H9 (cell line): Measurements from ENCODE around the gene UNC79. TPM values are rescaled to one million over a fixed set of nuclear protein-coding genes. Genes with fewer than 3 reads are reported as not detected.
A peak's percentile ranks its signal among the peaks of the same experiment; 100 is the strongest.

ENCODE experiments used
- DNase-seq: peaks from one replicate; pipeline ENCODE4 v3.0.0-alpha.2; 2017
- H2AFZ ChIP-seq: one replicate; pipeline ENCODE4 v1.6.1; 2013; ENCODE audit warnings: mild to moderate bottlenecking, low read length, control low read depth, moderate library complexity
- H2AK5ac ChIP-seq: 2 replicates; pipeline ENCODE4 v1.6.1; 2013; ENCODE audit warnings: low read length, control low read depth, mixed read lengths; ENCODE audit not compliant: insufficient read length
- H2BK120ac ChIP-seq: one replicate; pipeline ENCODE4 v1.6.1; 2013; ENCODE audit warnings: low read depth, mild to moderate bottlenecking, low read length, control low read depth, inconsistent platforms; ENCODE audit not compliant: poor library complexity, severe bottlenecking
- H2BK12ac ChIP-seq: 2 replicates; pipeline ENCODE4 v1.6.1; 2013; ENCODE audit warnings: low read length, control low read depth, mixed read lengths, low read depth; ENCODE audit not compliant: insufficient read length
- H2BK15ac ChIP-seq: 2 replicates; pipeline ENCODE4 v1.6.1; 2013; ENCODE audit warnings: low read depth, low read length, control low read depth
- H2BK20ac ChIP-seq: one replicate; pipeline ENCODE4 v1.6.1; 2013; ENCODE audit warnings: low read depth, mild to moderate bottlenecking, low read length, control low read depth, inconsistent platforms; ENCODE audit not compliant: poor library complexity, severe bottlenecking
- H2BK5ac ChIP-seq: 2 replicates; pipeline ENCODE4 v1.6.1; 2013; ENCODE audit warnings: low read length, control low read depth, mixed read lengths; ENCODE audit not compliant: insufficient read length
- H3K14ac ChIP-seq: 2 replicates; pipeline ENCODE4 v1.6.1; 2013; ENCODE audit warnings: low read length, control low read depth; ENCODE audit not compliant: insufficient read depth
- H3K18ac ChIP-seq: 2 replicates; pipeline ENCODE4 v1.6.1; 2013; ENCODE audit warnings: low read depth, mild to moderate bottlenecking, mixed read lengths, low read length, control low read depth; ENCODE audit not compliant: insufficient read length
- H3K23ac ChIP-seq: 2 replicates; pipeline ENCODE4 v1.6.1; 2013; ENCODE audit warnings: low read length, control low read depth, mixed read lengths, low read depth; ENCODE audit not compliant: insufficient read length
- H3K23me2 ChIP-seq: 2 replicates; pipeline ENCODE4 v1.6.1; 2013; ENCODE audit warnings: low read depth, mild to moderate bottlenecking, mixed read lengths, low read length, control low read depth; ENCODE audit not compliant: insufficient read length, poor library complexity, severe bottlenecking
- H3K27ac ChIP-seq: 2 replicates; pipeline ENCODE4 v1.5.1; 2013; ENCODE audit warnings: low read length, control low read depth, mixed read lengths, low read depth; ENCODE audit not compliant: insufficient read length
- H3K27me3 ChIP-seq: 2 replicates; pipeline ENCODE4 v1.6.1; 2013; ENCODE audit warnings: low read length, control low read depth, inconsistent platforms; ENCODE audit not compliant: insufficient read depth
- H3K4ac ChIP-seq: 2 replicates; pipeline ENCODE4 v1.6.1; 2013; ENCODE audit warnings: low read depth, mild to moderate bottlenecking, control low read depth, inconsistent platforms, low read length, moderate library complexity
- H3K4me1 ChIP-seq: 2 replicates; pipeline ENCODE4 v1.6.1; 2013; ENCODE audit warnings: low read length, control low read depth, inconsistent platforms; ENCODE audit not compliant: insufficient read depth
- H3K4me2 ChIP-seq: 2 replicates; pipeline ENCODE4 v1.6.1; 2013; ENCODE audit warnings: low read length, control low read depth, mixed read lengths; ENCODE audit not compliant: insufficient read length, insufficient read depth
- H3K56ac ChIP-seq: 2 replicates; pipeline ENCODE4 v1.6.1; 2013; ENCODE audit warnings: low read depth, mild to moderate bottlenecking, mixed read lengths, low read length, control low read depth; ENCODE audit not compliant: insufficient read length
- H3K79me1 ChIP-seq: 2 replicates; pipeline ENCODE4 v1.6.1; 2013; ENCODE audit warnings: low read depth, mild to moderate bottlenecking, moderate library complexity, low read length, control low read depth, inconsistent platforms; ENCODE audit not compliant: insufficient read depth, poor library complexity, severe bottlenecking
- H3K79me2 ChIP-seq: 2 replicates; pipeline ENCODE4 v1.6.1; 2013; ENCODE audit warnings: low read length, control low read depth, inconsistent platforms; ENCODE audit not compliant: insufficient read depth
- H3K9ac ChIP-seq: 2 replicates; pipeline ENCODE4 v1.6.1; 2013; ENCODE audit warnings: low read length, control low read depth, mixed read lengths; ENCODE audit not compliant: insufficient read length; ENCODE audit errors: extremely low read depth
- H3K9me3 ChIP-seq: one replicate; pipeline ENCODE4 v1.6.1; 2013; ENCODE audit warnings: low read depth, low read length, inconsistent platforms; ENCODE audit not compliant: control insufficient read depth
- H3T11ph ChIP-seq: one replicate; pipeline ENCODE4 v1.6.1; 2013; ENCODE audit warnings: mild to moderate bottlenecking, low read length, control low read depth, inconsistent platforms
- H4K20me1 ChIP-seq: one replicate; pipeline ENCODE4 v1.6.1; 2013; ENCODE audit not compliant: control insufficient read depth, insufficient read length, insufficient read depth
- H4K5ac ChIP-seq: 2 replicates; pipeline ENCODE4 v1.6.1; 2013; ENCODE audit warnings: low read depth, mild to moderate bottlenecking, mixed read lengths, low read length, control low read depth; ENCODE audit not compliant: insufficient read length
- H4K8ac ChIP-seq: replicated peaks from 2 replicates; pipeline ENCODE4 v1.6.1; 2013; ENCODE audit warnings: low read length, control low read depth, mixed read lengths, low read depth; ENCODE audit not compliant: insufficient read length
- H4K91ac ChIP-seq: 2 replicates; pipeline ENCODE4 v1.6.1; 2013; ENCODE audit warnings: low read depth, mild to moderate bottlenecking, moderate library complexity, mixed read lengths, low read length, control low read depth; ENCODE audit not compliant: insufficient read length
- H3K27ac Mint-ChIP-seq, 3 experiments: 2 replicates in 2 of 3; 3 replicates in 1 of 3; pipeline ENCODE4 v1.8.0; 2020 to 2021; ENCODE audit warnings: mixed read lengths in 3 of 3, mild to moderate bottlenecking in 1 of 3, moderate library complexity in 1 of 3
- H3K27me3 Mint-ChIP-seq: 2 replicates; pipeline ENCODE4 v1.8.0; 2021; ENCODE audit warnings: low read depth, mild to moderate bottlenecking, moderate library complexity, mixed read lengths
- H3K36me3 Mint-ChIP-seq, 3 experiments: 2 replicates in 2 of 3; 3 replicates in 1 of 3; pipeline ENCODE4 v1.8.0; 2020 to 2021; ENCODE audit warnings: low read depth in 3 of 3, mixed read lengths in 3 of 3; ENCODE audit not compliant: insufficient read depth in 1 of 3
- H3K4me1 Mint-ChIP-seq, 2 experiments: 2 replicates each; pipeline ENCODE4 v1.8.0; 2020; ENCODE audit warnings: mixed read lengths in 2 of 2
- H3K4me3 Mint-ChIP-seq, 2 experiments: 2 replicates in 1 of 2; 3 replicates in 1 of 2; pipeline ENCODE4 v1.8.0; 2020 to 2021; ENCODE audit warnings: mild to moderate bottlenecking in 2 of 2, mixed read lengths in 2 of 2, moderate library complexity in 1 of 2
- H3K9me3 Mint-ChIP-seq, 2 experiments: 2 replicates in 1 of 2; 3 replicates in 1 of 2; pipeline ENCODE4 v1.8.0; 2020; ENCODE audit warnings: mild to moderate bottlenecking in 2 of 2, mixed read lengths in 2 of 2, moderate library complexity in 1 of 2
- WGBS: extraction: QIAGEN DNeasy Blood & Tissue Kit; methylation state at CpG from one replicate; pipeline ENCODE4 v1.1.7; 2013; ENCODE audit warnings: missing lambda C conversion rate, low lambda C conversion rate, mixed read lengths; ENCODE audit not compliant: insufficient read length; ENCODE audit errors: extremely low coverage; 5-methylcytosine and 5-hydroxymethylcytosine counted together
- total RNA-seq: library from RNA; stranded (reverse); gene quantifications from 2 replicates; pipeline ENCODE4 v1.2.1, GENCODE V29; 2021
- TF ChIP-seq, protein P1 (sequence below): fragments of 200-600 bp; sonication (generic); conservative IDR thresholded peaks from 3 replicates; pipeline ENCODE4 v1.8.0; 2021; ENCODE audit warnings: antibody characterized with exemption, mild to moderate bottlenecking

The UNC79 gene
- total RNA-seq, 1 experiment from 2014 or later: 3.0 TPM

DNA sequence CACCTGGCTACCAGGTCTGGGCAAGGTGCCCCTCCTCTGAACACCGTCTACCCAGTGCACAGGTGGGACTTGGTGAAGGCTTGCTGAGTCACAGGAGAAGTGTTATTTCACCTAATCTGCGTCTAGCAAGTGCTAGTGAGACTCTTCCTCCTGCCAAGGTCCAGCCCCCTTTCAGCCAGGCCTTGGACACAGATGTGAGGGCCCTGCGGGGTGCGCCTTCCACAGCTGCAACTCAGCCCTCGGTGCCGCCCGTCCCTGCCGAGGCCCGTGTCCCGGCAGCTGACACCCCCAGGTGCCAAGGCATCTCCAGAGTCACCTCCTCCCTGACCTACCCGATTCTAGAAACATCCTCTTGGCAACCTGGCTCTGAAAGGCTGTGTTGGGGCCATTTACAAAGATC, 302.5 kb downstream of the UNC79 start:
- Histone ChIP-seq H3K9ac (no peak overlapping the region), H3K27ac (no peak overlapping the region), H3K18ac (no peak overlapping the region), H3K9me3 (no peaks in the 10 kb centered on the region), H3T11ph (no peak overlapping the region), H3K79me2 (no peaks in the 10 kb centered on the region), H3K4me2 (no peak overlapping the region), H3K23me2 (no peaks in the 10 kb centered on the region), H3K27me3 (no peaks in the 10 kb centered on the region), H2BK15ac (no peak overlapping the region), H3K14ac (no peak overlapping the region; the same call in 1 of the 2 replicates), H4K8ac (no peak overlapping the region), H4K20me1 (no peaks in the 10 kb centered on the region), H3K4me1 (no peaks in the 10 kb centered on the region), H2BK12ac (no peak overlapping the region), H3K4ac (no peak overlapping the region), H2BK20ac (no peak overlapping the region), H2AFZ (no peak overlapping the region), H2BK120ac (no peak overlapping the region), H2AK5ac (no peak overlapping the region), H4K91ac (no peak overlapping the region), H3K56ac (no peak overlapping the region), H3K79me1 (no peaks in the 10 kb centered on the region), H3K23ac (no peak overlapping the region), H4K5ac (no peak overlapping the region), H2BK5ac (no peak overlapping the region)
- Mint-ChIP-seq H3K9me3 (no peaks in the 10 kb centered on the region; a peak in 1 of 5 replicates), H3K36me3 (peaks cover 0 to 2% (median 2%) of the 10 kb centered on the region in 3 experiments; a peak in 1 of 7 replicates), H3K4me1 (peaks cover 15 to 27% of the 10 kb centered on the region in 2 experiments), H3K27me3 (peaks cover 2% of the 10 kb centered on the region), H3K4me3 (no peak overlapping the region), H3K27ac (peak overlapping the region in 2 of 3 experiments; percentile 55 to 64; a peak in 2 of 7 replicates)
- TF ChIP-seq, protein P1, sequence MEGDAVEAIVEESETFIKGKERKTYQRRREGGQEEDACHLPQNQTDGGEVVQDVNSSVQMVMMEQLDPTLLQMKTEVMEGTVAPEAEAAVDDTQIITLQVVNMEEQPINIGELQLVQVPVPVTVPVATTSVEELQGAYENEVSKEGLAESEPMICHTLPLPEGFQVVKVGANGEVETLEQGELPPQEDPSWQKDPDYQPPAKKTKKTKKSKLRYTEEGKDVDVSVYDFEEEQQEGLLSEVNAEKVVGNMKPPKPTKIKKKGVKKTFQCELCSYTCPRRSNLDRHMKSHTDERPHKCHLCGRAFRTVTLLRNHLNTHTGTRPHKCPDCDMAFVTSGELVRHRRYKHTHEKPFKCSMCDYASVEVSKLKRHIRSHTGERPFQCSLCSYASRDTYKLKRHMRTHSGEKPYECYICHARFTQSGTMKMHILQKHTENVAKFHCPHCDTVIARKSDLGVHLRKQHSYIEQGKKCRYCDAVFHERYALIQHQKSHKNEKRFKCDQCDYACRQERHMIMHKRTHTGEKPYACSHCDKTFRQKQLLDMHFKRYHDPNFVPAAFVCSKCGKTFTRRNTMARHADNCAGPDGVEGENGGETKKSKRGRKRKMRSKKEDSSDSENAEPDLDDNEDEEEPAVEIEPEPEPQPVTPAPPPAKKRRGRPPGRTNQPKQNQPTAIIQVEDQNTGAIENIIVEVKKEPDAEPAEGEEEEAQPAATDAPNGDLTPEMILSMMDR: no peak
- DNase-seq: no peak
- WGBS: no CpG with 5 or more reads among the region's 11 CpGs
